Adrenal gland (tissue), 12 donors: ENCODE data around the gene MAP2K6. TPM values are rescaled to one million over a fixed set of nuclear protein-coding genes. Genes with fewer than 3 reads are reported as not detected.

Experiments
- DNase-seq, 7 donors: peaks; one replicate each; pipeline ENCODE4 v3.0.0-alpha.2; 2019 to 2020
- H3K27ac ChIP-seq, 5 donors: fragments of 200-600 bp; sonication (generic) in 4 of 5; 1 replicate in 3 of 5; 2 replicates in 2 of 5; pipeline versions ENCODE4 v1.5.1 to v1.8.0; 2016 to 2020; ENCODE audit warnings: mild to moderate bottlenecking in 1 of 5
- H3K27me3 ChIP-seq: fragments of 200-600 bp; 2 replicates; pipeline ENCODE4 v1.8.0; 2021
- H3K36me3 ChIP-seq, 2 donors: fragments of 200-600 bp; replicated peaks in 1 of 2; 1 replicate in 1 of 2; 2 replicates in 1 of 2; pipeline versions ENCODE4 v1.5.1 to v1.8.0; 2018 to 2022
- H3K4me1 ChIP-seq, 2 donors: fragments of 200-600 bp; replicated peaks in 1 of 2; 1 replicate in 1 of 2; 2 replicates in 1 of 2; pipeline versions ENCODE4 v1.5.1 to v1.8.0; 2018 to 2021
- H3K4me3 ChIP-seq, 4 donors: fragments of 200-600 bp; sonication (generic) in 3 of 4; one replicate each; pipeline ENCODE4 v1.5.1; 2016 to 2018
- H3K9me3 ChIP-seq, 3 donors: fragments of 200-600 bp; sonication (generic) in 1 of 3; replicated peaks in 1 of 3; 1 replicate in 2 of 3; 2 replicates in 1 of 3; pipeline versions ENCODE4 v1.5.1 to v1.8.0; 2016 to 2021
- POLR2A ChIP-seq, 2 donors: fragments of 450-650 bp; IDR thresholded peaks; one replicate each; pipeline ENCODE4 v1.6.1; 2017; ENCODE audit warnings: antibody characterized with exemption in 2 of 2, mild to moderate bottlenecking in 2 of 2, moderate library complexity in 1 of 2
- WGBS, 4 donors: extraction: QIAGEN DNeasy Blood & Tissue Kit in 2 of 4; methylation state at CpG; one replicate each; pipeline versions ENCODE4 v1.1.5 to v1.1.7; 2013 to 2017; 5-methylcytosine and 5-hydroxymethylcytosine counted together
- intact Hi-C, 2 donors: fragments of 100-400 bp; cut with DNase I; formaldehyde crosslinking; loops; one replicate each; pipeline versions ENCODE4 v1.14.1 to v1.15.0; 2022 to 2023
- polyA plus RNA-seq, 3 donors: library from polyadenylated mRNA; stranded (reverse); fragments of 200-250 nt in 2 of 3; fragments of 350-450 nt in 1 of 3; fragmentation: Illumina TruSeq in 1 of 3; extraction: RNeasy Lipid Tissue Mini Kit (QIAGEN cat#74804) in 1 of 3; gene quantifications; one replicate each; pipeline ENCODE4 v1.2.3, GENCODE V29; 2013 to 2014
- total RNA-seq, 9 donors: library from RNA; depleted of rRNA in 4 of 9; stranded (reverse); fragments of >200 nt in 4 of 9; fragments of 120-200 nt in 1 of 9; fragmentation: NEBNext Ultra II Directional in 1 of 9; extraction: Animal tissue kit (Norgen Biotek cat#: 25700) in 1 of 9; gene quantifications; one replicate each; pipeline versions ENCODE4 v1.1.0 to v1.2.4, GENCODE V29; 2013 to 2023
- TF ChIP-seq, protein P1 (sequence below), 6 experiments: fragments of 450-650 bp in 4 of 6; fragments of 200-600 bp in 2 of 6; sonication (generic) in 1 of 6; IDR thresholded peaks; 1 replicate in 5 of 6; 2 replicates in 1 of 6; pipeline versions ENCODE4 v1.5.1 to v1.8.0; 2016 to 2021; ENCODE audit warnings: antibody characterized with exemption in 6 of 6, mild to moderate bottlenecking in 2 of 6, moderate library complexity in 1 of 6
- donor health status: healthy with polysubstance abuse.
- donor health status: Bipolar disorder and iron deficiency.
- donor health status: DM: yes; HTN: yes; CAD: no.
- donor health status: DM: no; HTN: no; CAD: no.
- donor health status: DM: no; HTN: no; CAD: no.
- donor health status: DM: yes; HTN: yes; CAD: no.

MAP2K6 gene
- total and polyA plus RNA-seq, 12 donors = 0.53 to 7.0 (median 1.9) TPM

DNA sequence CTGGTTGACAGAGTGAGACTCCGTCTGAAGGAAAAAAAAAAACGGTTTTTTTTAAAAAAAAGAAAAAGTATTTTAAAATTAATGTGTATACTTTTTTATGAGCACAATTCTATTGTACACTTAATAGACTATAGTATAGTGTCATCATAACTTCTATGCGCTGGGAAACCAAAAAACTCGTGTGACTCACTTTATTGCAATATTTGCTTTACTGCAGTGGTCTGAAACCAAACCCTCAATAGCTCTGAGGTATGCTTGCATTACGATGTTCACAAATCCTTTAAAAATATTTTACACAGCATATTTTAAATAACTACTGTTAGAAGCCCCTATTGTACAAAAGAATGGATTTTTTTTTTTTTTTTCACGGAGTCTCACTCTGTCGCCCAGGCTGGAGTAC is 12.4 kb upstream of the MAP2K6 start:
- TF ChIP-seq POLR2A (IDR thresholded peaks at IDR 0.05) = no peak
- TF ChIP-seq, protein P1, sequence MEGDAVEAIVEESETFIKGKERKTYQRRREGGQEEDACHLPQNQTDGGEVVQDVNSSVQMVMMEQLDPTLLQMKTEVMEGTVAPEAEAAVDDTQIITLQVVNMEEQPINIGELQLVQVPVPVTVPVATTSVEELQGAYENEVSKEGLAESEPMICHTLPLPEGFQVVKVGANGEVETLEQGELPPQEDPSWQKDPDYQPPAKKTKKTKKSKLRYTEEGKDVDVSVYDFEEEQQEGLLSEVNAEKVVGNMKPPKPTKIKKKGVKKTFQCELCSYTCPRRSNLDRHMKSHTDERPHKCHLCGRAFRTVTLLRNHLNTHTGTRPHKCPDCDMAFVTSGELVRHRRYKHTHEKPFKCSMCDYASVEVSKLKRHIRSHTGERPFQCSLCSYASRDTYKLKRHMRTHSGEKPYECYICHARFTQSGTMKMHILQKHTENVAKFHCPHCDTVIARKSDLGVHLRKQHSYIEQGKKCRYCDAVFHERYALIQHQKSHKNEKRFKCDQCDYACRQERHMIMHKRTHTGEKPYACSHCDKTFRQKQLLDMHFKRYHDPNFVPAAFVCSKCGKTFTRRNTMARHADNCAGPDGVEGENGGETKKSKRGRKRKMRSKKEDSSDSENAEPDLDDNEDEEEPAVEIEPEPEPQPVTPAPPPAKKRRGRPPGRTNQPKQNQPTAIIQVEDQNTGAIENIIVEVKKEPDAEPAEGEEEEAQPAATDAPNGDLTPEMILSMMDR (IDR thresholded peaks at IDR 0.05) = no peak
- H3K27me3 ChIP-seq = no peaks in the 10 kb centered on the region
- 74 to 86% (median 79%) methylated on average over 7 of the region's 7 CpGs for WGBS, 4 donors
- H3K36me3 ChIP-seq = no peaks in the 10 kb centered on the region
- H3K9me3 ChIP-seq = no peaks in the 10 kb centered on the region
- no peak overlapping the region for H3K4me3 ChIP-seq
- no peak for DNase-seq
- no peaks in the 10 kb centered on the region for H3K4me1 ChIP-seq
- H3K27ac ChIP-seq = no peak overlapping the region
- intact Hi-C loops = no loop called here

DNA sequence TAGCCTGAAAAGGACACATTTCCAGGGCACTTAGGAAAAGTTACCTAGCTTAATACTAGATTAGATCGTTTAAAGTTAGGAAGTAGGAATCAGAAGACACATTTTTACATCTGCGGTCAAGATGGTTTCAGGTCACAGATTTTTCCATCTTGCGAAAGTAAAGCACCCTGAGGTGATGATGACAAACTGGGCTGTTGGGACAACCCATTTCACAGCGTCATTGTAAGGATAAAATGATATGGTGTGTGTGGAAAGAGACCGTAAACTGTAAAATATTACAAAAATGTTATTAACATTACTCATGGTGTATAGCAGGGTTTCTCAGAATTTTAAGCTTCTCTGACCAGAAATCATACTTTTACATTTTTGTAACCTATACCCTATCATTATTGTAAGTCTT is 10.1 kb upstream of the MAP2K6 start:
- intact Hi-C loops = no loop called here
- Histone ChIP-seq H3K9me3 (no peaks in the 10 kb centered on the region), H3K4me3 (no peak overlapping the region), H3K36me3 (no peaks in the 10 kb centered on the region), H3K27me3 (no peaks in the 10 kb centered on the region), H3K4me1 (no peaks in the 10 kb centered on the region), H3K27ac (no peak overlapping the region)
- TF ChIP-seq POLR2A (IDR thresholded peaks at IDR 0.05) = no peak
- TF ChIP-seq, protein P1 (IDR thresholded peaks at IDR 0.05) = no peak
- WGBS, 4 donors = 76 to 92% (median 89%) methylated on average over 5 of the region's 5 CpGs
- DNase-seq = no peak

DNA sequence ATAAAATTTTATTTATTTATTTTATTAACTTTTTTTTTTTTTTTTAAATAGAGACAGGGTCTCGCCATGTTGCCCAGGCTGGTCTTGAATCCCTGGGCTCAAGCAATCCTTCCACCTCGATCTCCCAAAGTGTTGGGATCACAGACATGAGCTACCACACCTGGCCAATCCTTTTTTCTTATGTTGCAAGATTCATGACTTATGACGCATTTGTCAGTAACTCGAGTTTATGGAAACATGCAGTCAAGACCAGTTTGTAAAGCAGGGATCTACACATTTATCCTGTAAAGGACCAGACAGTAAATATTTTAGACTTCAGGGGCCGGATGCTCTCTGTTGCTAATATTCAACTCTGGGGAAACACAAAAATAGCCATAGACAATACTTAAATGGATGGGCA is 9.4 kb upstream of the MAP2K6 start:
- no peaks in the 10 kb centered on the region for H3K36me3 ChIP-seq
- WGBS, 4 donors = 81 to 96% (median 88%) methylated on average over 5 of the region's 5 CpGs
- H3K4me1 ChIP-seq = no peaks in the 10 kb centered on the region
- no peak for TF ChIP-seq POLR2A (IDR thresholded peaks at IDR 0.05)
- H3K4me3 ChIP-seq = no peak overlapping the region
- no peak overlapping the region for H3K27ac ChIP-seq
- no peaks in the 10 kb centered on the region for H3K27me3 ChIP-seq
- intact Hi-C loops = no loop called here
- no peak for DNase-seq
- H3K9me3 ChIP-seq = no peaks in the 10 kb centered on the region

DNA sequence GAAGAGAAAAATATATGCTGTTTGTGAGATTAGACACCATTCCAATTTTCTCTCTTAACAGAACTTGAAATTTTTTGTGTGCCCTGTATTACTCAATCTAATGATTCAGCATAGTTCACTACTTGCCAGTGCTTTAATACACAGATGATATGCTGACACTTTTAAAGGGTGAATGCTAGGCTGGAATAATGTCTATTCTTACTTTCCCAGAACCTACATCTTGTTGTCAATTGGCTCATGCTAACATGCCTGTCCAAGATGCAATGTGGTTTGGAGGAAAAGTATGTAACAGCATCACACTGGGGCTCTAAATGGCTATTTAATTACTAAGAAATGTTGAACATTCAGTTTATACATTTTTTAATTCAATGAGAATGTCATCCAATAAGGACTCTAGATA is 7.6 kb upstream of the MAP2K6 start:
- no peak overlapping the region for H3K27ac ChIP-seq
- no peak for DNase-seq
- intact Hi-C loops = no loop called here

DNA sequence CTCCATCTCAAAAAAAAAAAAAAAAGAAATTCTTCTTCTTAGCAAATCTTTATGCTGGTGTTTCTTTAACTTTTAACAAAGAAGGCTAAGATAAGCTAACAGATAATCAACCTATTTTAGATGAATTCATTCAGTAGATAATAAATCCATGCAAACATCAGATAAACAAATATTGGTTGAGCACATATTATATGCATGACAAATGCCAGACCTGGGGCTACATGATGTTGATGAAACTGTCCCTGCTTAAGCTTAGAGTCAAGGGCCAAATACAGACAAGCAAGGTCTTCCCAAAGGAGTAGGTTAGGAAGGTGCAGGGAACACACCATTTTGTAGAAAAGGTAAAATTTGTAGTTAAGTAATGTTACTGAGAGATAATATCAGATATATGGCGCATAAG is 6.7 kb upstream of the MAP2K6 start:
- Histone ChIP-seq H3K27me3 (no peaks in the 10 kb centered on the region), H3K4me3 (no peak overlapping the region), H3K4me1 (no peaks in the 10 kb centered on the region), H3K36me3 (no peaks in the 10 kb centered on the region), H3K9me3 (no peaks in the 10 kb centered on the region), H3K27ac (no peak overlapping the region)
- DNase-seq = no peak
- TF ChIP-seq, protein P1 (IDR thresholded peaks at IDR 0.05) = no peak
- no peak for TF ChIP-seq POLR2A (IDR thresholded peaks at IDR 0.05)
- 88 to 100% (median 98%) methylated on average over 1 of the region's 1 CpG for WGBS, 4 donors
- intact Hi-C loops = no loop called here

More for the DNA sequence above, 7.6 kb upstream of the MAP2K6 start:
- TF ChIP-seq, protein P1 (IDR thresholded peaks at IDR 0.05) = no peak
- TF ChIP-seq POLR2A (IDR thresholded peaks at IDR 0.05) = no peak
- H3K4me3 ChIP-seq = no peak overlapping the region
- no peaks in the 10 kb centered on the region for H3K4me1 ChIP-seq
- H3K36me3 ChIP-seq = no peaks in the 10 kb centered on the region
- no peaks in the 10 kb centered on the region for H3K27me3 ChIP-seq
- H3K9me3 ChIP-seq = no peaks in the 10 kb centered on the region
